Ovary (tissue), 3 donors: ENCODE measurements around the gene DCAF15.

Experiments
- CTCF ChIP-seq, 3 donors: fragments of 450-650 bp in 2 of 3; fragments of 200-600 bp in 1 of 3; IDR thresholded peaks; one replicate each; pipeline versions ENCODE4 v1.5.1 to v1.8.0; 2016 to 2022; ENCODE audit warnings: antibody characterized with exemption in 3 of 3, mild to moderate bottlenecking in 1 of 3
- EP300 ChIP-seq: sonication (generic); formaldehyde crosslinking; IDR thresholded peaks from one replicate; pipeline ENCODE4 v1.6.1; 2017; ENCODE audit warnings: antibody characterized with exemption
- donor health status: DM: no; HTN: no; CAD: no.

- TF ChIP-seq CTCF (IDR thresholded peaks at IDR 0.05) (no peak), EP300 (no peak)
These were observed 17.6 kb upstream of the DCAF15 start for GRCh38 chr19:13934785-13935109.
